ENCODE results near the gene ZAP70. TPM values are rescaled to one million over a fixed set of nuclear protein-coding genes. Genes with fewer than 3 reads are reported as not detected.

ZAP70 gene
- total RNA-seq: not detected in 2 replicates

DNA sequence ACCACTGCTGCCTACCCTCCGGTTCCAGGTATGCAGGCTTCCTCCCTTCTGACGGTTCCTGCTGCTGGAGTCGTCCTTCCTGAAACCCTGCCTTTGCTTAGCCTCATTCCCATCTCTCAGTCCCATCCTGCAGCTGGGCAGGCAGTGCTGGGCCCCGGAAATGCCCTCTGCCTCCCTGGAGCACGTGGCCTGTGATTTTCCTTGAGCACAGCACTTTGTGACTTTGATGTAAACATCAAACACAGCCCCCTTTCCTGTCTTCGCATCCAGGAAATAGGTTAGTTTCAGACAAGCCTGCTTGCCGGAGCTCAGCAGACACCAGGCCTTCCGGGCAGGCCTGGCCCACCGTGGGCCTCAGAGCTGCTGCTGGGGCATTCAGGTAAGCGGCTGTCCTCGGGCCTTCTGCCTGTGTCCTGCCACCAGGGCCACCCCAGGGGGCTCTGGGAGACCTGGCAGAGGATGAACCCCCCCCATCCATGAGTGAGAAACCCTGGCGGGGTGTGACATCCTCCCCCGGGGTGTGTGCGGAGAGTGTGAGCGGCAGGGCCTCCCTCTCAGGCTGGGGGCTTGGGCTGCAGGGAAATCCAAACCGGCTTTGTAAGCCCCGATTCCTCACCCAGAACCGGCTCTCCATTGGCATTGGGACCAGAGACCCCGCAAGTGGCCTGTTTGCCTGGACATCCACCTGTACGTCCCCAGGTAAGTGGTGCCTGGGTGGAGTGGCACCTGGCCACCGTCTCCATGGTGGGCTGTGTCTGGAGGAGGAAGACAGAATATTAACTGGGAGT lies at the start of gene ZAP70:
TSS of gene ZAP70 (plus strand) at position 281 of the 788 bp plus-strand sequence. CDS start 10,461 bp downstream, outside the sequence.

GRCh38 chr2:97663962-97664635 lies 49.3 kb upstream of the ZAP70 start, which contains the start of gene ACTR1B:
ACTR1B (minus strand) TSS chr2:97664044; CDS start chr2:97663890, 154 bp downstream.

GRCh38 chr2:97669448-97669847 lies 43.9 kb upstream of the ZAP70 start, which contains the start of gene C2orf92:
C2orf92 (plus strand) TSS chr2:97669713; CDS start chr2:97669789, 76 bp downstream.

Small RNAs within 50 kb of the gene (small RNA-seq; reads per million reads assigned to genes)
- not detected for gene RNU4-8P

Other genes starting within 250 kb of the ZAP70 start
- gene ANKRD36B, start 123.7 kb upstream of the ZAP70 start, total RNA-seq: 26.6 and 38.8 TPM in 2 replicates
- gene COX5B, start 67.5 kb upstream of the ZAP70 start, total RNA-seq: 126 and 142 TPM in 2 replicates
- gene ACTR1B, start 49.5 kb upstream of the ZAP70 start, total RNA-seq: 44.8 and 59.9 TPM in 2 replicates
- 1.2 and 2.9 TPM in 2 replicates for gene C2orf92, start 43.9 kb upstream of the ZAP70 start, total RNA-seq

Measured in hair follicle dermal papilla cell (primary cell).